ENCODE measurements around the gene DCAF11. TPM values are rescaled to one million over a fixed set of nuclear protein-coding genes. Genes with fewer than 3 reads are reported as not detected.

DCAF11 gene
- 145 TPM for total RNA-seq

GRCh38 chr14:24114532-24115421, at the start of gene DCAF11, which contains the start of gene NRL:
DCAF11 (plus strand) TSS chr14:24114777; CDS start chr14:24115595, 818 bp downstream.
NRL (minus strand) TSS chr14:24114949; CDS start chr14:24082848, 32,101 bp downstream.

GRCh38 chr14:24071144-24071697, 43.4 kb upstream of the DCAF11 start, which contains the start of gene CPNE6:
CPNE6 (plus strand) TSS chr14:24071562; CDS start chr14:24072937, 1,375 bp downstream.

GRCh38 chr14:24093901-24094840, 20.4 kb upstream of the DCAF11 start, which contains the start of gene PCK2:
PCK2 (plus strand) TSS chr14:24094311; CDS start chr14:24094406, 95 bp downstream.

GRCh38 chr14:24130380-24130716, 15.8 kb downstream of the DCAF11 start, which contains the start of gene FITM1:
FITM1 (plus strand) TSS chr14:24130659; CDS start chr14:24131564, 905 bp downstream.

GRCh38 chr14:24135834-24136683, 21.5 kb downstream of the DCAF11 start, which contains the start of gene PSME1:
PSME1 (plus strand) TSS chr14:24136194; CDS start chr14:24136263, 69 bp downstream.

GRCh38 chr14:24141097-24141880, 26.7 kb downstream of the DCAF11 start, which contains the start of gene EMC9:
EMC9 (minus strand) TSS chr14:24141591; CDS start chr14:24141304, 287 bp downstream.

GRCh38 chr14:24146453-24146977, 31.9 kb downstream of the DCAF11 start, which contains the start of gene PSME2:
PSME2 (minus strand) TSS chr14:24146610; CDS start chr14:24146581, 29 bp downstream.

GRCh38 chr14:24146978-24147760, 32.6 kb downstream of the DCAF11 start, which contains the start of gene RNF31:
RNF31 (plus strand) TSS chr14:24147498; CDS start chr14:24147699, 201 bp downstream.

GRCh38 chr14:24160850-24161804, 46.5 kb downstream of the DCAF11 start, which contains the start of gene IRF9:
IRF9 (plus strand) TSS chr14:24161265; CDS start chr14:24162145, 880 bp downstream.

GRCh38 chr14:24171422-24172260, 57.1 kb downstream of the DCAF11 start, which contains the start of gene REC8:
REC8 (plus strand) TSS chr14:24172080; CDS start chr14:24172553, 473 bp downstream.

Small RNA genes lying within 50 kb of the gene (small RNA-seq; reads per million reads assigned to genes)
- not detected for gene IRF9 (ENCODE audit: low replicate concordance)
- not detected for gene RNA5SP383 (ENCODE audit: low replicate concordance)

Other genes with a start within 250 kb of the DCAF11 start
- 41.9 TPM for gene DHRS4, start 161.0 kb upstream of the DCAF11 start, total RNA-seq
- gene DHRS4L2, start 125.8 kb upstream of the DCAF11 start, total RNA-seq = 23.4 TPM
- gene CARMIL3, start 62.8 kb upstream of the DCAF11 start, total RNA-seq = 1.9 TPM
- gene CPNE6, start 43.2 kb upstream of the DCAF11 start, total RNA-seq = not detected
- 26.3 TPM for gene PCK2, start 20.5 kb upstream of the DCAF11 start, total RNA-seq
- 4.4 TPM for gene NRL, start 172 bp downstream of the DCAF11 start, total RNA-seq
- gene FITM1, start 15.9 kb downstream of the DCAF11 start, total RNA-seq = 39.1 TPM
- gene PSME1, start 21.4 kb downstream of the DCAF11 start, total RNA-seq = 95.0 TPM
- gene EMC9, start 26.8 kb downstream of the DCAF11 start, total RNA-seq = 13.4 TPM
- gene PSME2, start 31.8 kb downstream of the DCAF11 start, total RNA-seq = 85.5 TPM
- 52.8 TPM for gene RNF31, start 32.7 kb downstream of the DCAF11 start, total RNA-seq
- gene IRF9, start 46.5 kb downstream of the DCAF11 start, total RNA-seq = 58.3 TPM
- gene REC8, start 57.3 kb downstream of the DCAF11 start, total RNA-seq = 28.1 TPM
- 56.7 TPM for gene IPO4, start 74.0 kb downstream of the DCAF11 start, total RNA-seq
- gene TM9SF1, start 80.7 kb downstream of the DCAF11 start, total RNA-seq = 51.6 TPM
- gene TSSK4, start 90.9 kb downstream of the DCAF11 start, total RNA-seq = not detected
- 21.8 TPM for gene CHMP4A, start 98.7 kb downstream of the DCAF11 start, total RNA-seq
- gene MDP1, start 101.3 kb downstream of the DCAF11 start, total RNA-seq = 14.4 TPM
- gene NEDD8, start 117.6 kb downstream of the DCAF11 start, total RNA-seq = 56.1 TPM
- 60.7 TPM for gene GMPR2, start 118.2 kb downstream of the DCAF11 start, total RNA-seq
- 48.2 TPM for gene TINF2, start 127.8 kb downstream of the DCAF11 start, total RNA-seq
- gene TGM1, start 148.4 kb downstream of the DCAF11 start, total RNA-seq = 0.29 TPM
- 18.9 TPM for gene RABGGTA, start 156.8 kb downstream of the DCAF11 start, total RNA-seq
- 29.6 TPM for gene DHRS1, start 185.0 kb downstream of the DCAF11 start, total RNA-seq
- gene NOP9, start 185.1 kb downstream of the DCAF11 start, total RNA-seq = 18.5 TPM
- 13.8 TPM for gene CIDEB, start 193.2 kb downstream of the DCAF11 start, total RNA-seq
- 9.1 TPM for gene LTB4R2, start 195.4 kb downstream of the DCAF11 start, total RNA-seq
- 6.7 TPM for gene LTB4R, start 196.7 kb downstream of the DCAF11 start, total RNA-seq
- gene ADCY4, start 220.3 kb downstream of the DCAF11 start, total RNA-seq = 29.7 TPM
- gene RIPK3, start 225.2 kb downstream of the DCAF11 start, total RNA-seq = 4.3 TPM